Left forelimb (tissue), 1 donor: ENCODE measurements around the gene SLC2A1.
A peak's percentile ranks its signal among the peaks of the same experiment; 100 is the strongest.

Experiments
- DNase-seq: peaks from one replicate; pipeline ENCODE4 v3.0.0-alpha.2; 2018; ENCODE audit warnings: low spot score

SLC2A1 gene

DNA sequence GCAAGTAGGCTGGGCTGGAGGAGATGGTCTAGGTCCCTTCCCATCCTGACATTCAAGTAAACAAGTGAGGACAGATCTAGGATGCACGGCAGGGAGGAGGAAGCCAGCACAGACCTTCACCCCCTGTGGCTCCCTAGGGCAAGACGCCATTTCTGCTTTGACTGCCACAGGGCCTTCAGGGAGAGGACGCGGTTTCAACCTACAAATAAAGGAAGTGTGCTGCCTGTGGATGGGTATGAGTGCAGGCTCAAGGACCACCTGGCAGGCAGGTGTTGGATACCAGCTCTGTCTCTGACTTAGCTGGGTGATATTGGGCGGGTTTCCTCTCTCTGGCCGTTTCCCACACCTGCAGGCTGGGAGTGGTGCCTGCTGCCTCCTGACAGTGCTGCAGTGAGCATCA lies 16.2 kb downstream of the SLC2A1 start:
- DNase-seq: no peak

DNA sequence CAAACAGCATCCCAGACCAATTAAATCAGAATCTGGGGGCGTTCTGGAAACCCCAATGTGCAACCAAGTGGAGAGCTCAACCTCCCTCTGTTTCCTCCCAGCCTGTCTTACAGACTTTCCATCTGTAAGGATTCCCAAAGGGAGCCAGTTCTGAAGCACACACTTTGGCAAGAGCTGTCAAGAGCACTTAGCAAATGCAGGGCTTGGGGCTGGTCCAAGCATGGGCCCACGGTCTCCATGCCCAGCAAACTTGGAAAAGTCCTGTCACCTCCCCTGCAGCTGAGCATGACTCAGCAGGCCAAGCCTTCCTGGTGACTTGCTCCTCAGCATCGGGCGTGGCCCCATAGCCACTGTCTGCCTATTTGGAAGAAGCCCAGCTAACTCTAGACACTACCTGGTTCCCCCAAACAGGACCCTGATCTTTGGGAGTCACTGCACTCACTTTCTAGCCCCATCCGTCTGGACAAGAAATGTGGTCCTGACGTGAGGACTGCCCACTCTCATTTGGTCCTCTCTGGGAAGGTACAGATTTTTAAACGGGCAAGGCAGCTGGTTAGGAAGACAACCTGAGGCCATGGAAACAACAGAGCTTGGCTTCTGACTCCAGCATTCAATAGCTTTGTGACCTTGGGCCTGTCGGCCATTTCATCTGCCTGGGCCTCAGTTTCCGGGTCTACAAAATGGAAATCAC lies 16.9 kb downstream of the SLC2A1 start:
- no peak for DNase-seq

DNA sequence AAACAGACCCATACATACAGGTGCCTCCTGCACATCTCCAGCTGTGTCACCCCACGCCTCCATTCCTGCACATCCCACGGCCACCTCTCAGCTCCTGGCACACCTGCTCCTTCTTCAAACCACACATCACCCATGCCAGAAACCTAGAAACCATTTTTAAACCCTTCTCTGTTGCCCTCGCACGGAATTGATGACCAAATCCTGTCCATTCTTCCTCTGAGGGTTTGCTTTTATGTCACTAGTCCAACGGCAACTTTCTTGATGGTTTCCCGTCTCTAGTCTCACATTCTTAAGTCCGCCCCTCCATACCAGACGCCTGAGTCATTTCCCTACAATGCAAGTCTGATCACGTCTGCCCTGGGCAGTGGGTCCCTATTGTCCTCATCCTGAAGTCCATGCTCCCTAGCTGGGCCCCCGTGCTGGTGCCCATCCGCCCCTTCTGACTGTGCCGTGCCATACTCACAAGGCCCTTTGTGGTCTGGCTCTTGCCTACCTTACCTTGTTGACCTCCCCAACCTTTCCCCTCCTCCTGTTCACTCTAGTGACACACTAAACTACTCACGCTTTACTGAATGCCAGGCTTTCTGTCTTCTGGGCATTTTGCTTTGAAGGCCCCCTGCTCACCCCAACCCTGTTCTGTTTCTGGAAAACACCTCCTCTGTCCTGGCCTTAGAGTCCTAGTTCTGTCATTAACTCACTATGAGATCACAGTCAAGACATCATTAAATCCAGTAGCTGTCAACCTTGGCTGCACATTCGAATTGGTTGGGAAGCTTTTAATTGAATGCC lies 17.6 kb downstream of the SLC2A1 start:
- DNase-seq: no peak

DNA sequence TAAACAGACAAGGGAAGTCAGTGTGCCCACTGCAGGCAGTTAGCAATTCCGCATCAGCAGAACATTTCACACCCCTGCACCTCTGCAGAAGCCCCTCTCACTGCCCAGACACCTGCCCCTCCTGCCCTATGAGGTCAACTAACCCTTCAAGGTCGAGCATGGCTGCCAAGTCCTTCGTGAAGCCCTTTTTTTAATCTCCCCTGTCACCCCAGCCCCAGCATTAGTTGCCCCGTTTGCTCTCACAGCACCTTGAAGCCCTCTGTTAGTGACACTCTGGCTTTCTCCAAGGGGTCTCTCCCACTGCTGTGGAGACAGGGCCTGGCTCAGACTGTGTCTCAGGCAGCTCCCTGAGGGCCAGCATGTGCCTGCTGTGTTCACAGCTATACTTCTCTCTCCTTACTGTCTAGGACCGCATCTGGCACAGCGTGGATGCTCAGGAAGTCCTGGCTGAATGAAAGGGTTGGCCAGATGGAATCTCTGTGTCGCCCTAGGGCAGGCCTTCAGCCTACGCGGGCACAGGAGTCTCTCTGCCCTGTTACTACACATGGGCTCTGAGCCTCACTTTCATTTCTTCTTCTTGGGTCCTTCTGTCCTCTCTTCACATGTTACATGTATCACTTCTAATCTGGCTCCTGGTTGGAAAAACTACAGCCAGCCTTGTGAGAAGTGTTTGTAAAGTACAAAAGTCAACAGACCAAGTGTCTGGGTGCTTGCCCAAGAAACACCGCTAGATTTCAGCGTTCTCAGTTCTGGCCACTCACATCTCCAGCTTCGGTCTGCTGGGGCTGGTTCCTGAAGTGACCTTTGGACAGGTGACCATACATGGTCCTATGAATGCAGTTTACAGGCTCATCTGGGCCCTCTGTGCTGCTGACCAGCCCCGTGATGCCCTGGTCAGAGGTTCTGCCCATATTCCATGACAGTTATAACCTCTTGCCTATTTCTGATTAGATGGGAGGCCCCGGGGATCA lies 19.7 kb downstream of the SLC2A1 start:
- no peak for DNase-seq

DNA sequence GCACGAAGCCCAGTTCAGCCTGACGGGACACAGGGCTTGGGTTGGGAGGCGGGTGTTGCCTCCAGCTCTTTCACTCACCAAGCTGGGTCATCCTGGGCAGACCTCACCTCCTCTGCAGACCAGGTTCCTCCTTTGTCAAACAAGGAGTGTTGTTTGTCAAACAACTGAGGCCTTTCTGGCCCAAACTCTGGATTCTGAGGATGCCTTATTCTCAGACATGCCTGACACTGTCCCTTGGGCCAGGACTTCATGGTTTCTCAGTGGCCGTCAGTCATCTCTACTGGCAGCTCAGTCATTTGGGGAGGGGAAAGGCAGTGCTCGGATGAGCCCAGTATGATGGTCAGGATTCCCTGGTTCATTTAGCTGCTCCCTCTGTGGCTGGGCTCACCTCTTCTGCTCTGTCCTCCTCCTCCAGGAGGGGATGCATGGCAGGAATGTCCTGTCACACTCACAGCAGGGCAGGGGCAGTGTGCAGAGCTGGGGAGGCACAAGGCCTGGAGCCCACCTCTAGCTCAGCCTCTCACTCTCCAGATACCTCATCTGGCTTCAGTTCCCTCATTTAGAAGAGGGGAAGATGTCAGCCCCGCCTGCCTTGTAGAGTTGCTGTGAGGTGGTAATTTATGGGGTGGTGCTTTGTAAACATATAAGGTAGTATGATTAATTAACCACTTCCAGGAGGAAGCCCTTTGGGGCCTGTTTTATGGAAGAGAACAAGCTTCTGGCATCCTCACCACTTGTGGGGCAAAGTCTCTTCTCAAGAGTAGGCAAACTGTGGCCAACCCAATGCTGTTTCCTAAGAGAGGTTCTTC lies 20.6 kb downstream of the SLC2A1 start:
- DNase-seq: no peak

DNA sequence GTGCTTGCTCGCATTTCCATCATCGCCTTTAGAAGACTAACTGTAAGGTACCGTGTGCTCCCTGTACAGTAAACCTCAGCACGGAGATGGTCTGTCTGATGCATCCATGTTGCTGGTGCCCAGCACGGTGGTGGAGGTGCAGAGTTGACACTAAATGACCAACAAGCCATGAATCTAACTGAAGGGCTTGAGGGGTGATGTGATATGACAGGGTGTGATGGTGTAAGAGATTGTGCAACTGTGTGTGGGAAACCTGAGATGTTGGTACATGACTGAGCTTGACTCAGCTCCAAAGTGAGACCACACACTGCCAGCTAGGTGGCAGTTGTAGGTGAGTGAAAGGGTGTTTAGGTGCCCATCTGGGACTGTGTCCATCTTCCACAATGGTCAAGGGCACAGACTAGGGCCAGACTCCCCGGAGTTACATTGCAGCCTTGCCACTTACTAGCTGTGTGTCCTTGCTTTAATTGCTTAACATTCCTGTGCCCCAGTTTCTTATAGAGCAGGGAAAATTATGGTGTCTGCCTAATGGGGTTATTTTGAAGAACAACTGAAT lies 21.4 kb downstream of the SLC2A1 start:
- no peak for DNase-seq

DNA sequence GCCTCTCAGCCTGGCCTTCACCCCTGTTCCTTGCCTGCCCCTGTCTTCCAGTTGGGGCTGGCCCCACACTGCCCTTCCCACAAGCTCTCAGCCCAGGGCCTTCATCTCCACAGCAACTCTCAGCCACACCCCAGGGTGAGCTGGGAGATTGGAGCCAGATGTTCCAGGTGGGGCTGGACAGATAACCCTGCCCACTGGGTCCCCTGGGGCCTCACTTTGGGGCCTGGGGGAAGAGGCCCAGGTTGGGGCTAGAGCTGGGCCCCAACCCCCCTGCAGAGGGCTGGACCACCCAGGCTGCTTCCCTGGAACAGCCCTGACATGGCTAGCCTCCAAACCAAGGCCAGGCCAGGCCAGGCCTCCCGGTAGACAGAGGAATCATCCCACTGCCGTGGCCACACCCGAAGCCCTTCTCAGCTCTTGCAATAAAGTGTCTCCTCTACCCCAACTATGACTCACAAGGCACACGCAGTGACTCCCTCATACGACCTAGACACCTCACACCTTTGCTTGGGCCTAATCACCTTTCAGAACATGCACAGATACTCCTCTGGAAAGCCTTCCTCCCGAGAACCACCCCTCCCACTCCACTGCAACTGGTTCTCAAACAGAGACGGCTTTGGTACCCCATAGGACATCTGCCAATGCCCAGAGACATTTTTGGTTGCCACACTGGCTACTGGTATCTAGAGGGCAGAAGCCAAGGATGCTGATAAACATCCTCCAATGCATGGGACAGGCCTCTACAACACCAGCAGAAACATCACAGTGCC lies 22.2 kb downstream of the SLC2A1 start:
- peak; percentile 74 for DNase-seq

DNA sequence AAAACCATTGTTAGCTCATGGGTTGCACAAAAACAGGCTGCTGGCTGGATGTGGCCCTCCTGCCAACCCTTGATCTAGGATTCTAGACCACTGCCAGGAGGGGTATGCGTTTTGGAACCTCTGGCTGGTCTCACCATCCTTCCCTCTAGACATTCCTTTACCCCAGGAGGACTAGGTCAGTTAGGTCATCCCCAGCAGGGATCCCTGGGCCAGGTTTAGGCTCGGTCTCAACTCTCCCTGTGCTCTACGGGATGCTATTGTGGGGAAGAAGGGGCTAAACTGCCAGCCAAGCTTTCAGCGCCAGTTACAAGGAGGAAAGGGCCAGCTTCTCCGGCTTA lies 22.7 kb downstream of the SLC2A1 start:
- no peak for DNase-seq

DNA sequence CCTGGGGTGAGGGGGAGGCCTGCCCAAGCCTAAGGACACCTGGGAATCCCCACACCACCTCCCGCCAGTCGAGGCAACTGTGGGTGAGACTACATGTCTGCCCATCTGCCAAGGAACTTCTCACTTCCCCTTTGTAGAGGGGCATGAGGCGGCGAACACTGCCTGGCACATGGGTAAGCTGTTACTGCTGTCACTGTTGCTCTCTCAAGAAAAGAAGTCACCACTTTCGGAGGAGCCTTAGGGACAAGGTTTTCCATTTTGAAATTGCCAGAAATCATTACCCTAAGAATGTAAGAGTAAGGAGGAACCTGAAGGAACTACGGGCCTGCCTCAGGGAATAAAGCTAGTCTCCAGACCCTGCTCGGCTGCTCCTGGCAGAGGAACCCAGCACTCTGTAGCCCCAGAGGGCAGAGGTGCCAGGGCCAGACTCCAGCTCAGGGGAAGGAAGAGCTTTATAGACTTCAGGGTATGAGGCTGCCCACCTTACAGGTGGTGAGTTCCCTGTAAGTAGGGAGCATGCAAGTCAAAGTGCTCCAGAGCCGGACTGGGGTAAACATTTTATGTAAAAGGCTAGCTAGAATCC lies 23.3 kb downstream of the SLC2A1 start:
- peak; percentile 59 for DNase-seq

DNA sequence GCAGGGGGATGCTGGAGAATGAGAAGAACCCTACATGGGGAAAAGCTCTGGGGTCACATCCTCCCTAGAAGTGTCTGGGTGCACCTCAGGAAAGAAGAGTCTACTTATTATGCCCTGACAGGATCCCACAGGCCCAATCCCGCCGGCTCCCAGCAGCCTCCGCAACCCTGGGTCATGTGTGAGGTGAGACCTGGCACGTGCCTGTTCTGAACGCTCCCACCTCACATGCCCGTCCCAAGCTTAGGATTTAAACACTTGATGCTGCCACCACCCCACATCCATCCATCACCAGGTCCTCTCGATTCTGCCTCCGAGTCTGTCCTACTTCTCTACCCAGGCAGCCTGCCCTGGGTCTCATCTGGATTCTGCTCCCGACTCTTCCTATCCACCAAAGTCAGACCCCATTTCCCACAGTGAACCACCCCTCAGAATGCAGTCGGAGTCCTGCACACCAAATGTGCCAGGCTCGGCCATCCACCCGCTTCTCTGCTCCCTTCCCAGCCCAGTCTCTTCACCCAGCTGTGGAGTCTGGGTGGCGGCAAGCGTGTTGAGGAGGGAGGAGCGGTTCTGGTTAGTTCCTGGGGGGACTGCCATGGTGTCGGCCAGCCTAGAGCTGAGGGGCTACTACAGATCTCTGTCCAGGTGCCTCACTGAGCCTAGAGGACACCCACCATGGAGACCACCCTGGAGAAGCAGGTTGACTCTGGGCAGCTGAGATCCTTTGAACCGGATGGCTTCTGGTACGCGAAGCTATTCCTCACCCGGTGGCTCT lies 23.9 kb downstream of the SLC2A1 start:
- DNase-seq: peak; percentile 42

DNA sequence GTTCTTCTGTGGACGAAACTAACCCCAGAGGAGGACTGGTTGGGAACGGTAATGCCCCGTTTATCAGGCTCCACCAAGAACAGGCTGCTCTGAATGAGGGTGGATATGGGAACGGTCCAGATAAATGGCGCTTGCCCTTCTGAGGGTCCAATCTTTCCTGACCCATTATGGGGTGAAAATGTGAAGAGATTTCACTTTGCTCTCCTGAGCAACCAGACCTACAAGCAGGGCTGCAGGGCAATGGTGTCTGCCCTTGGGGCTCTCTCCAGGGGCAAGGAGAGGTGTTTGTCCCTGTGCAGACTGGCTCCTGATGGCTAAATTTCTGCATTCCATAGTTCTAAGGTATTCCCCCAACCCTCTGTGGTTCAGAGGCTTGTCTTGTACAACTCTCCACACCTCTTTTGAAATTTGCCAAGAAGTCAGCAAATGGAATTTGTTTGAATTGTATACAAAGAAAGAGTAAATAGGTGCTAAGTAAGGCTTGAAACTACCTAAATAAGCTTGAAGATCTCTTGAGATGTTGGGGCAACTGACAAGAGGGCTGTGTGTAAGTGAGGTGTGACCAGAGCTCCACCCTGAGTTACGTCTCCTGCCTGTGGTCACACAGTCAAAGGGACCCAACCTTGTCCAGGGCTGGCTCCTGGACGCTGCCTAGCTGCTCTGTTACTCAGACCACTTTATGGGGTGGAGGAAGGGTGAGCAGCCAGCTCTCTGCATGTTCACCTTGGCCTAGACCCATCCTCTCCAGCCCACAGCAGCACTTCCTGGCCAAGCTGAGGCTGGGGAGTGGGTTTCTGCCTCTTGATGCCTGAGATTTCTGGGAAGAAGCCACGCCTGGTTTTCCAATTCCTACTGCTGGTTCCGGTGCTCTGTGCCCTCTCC lies 24.8 kb downstream of the SLC2A1 start:
- DNase-seq: peak; percentile 60

DNA sequence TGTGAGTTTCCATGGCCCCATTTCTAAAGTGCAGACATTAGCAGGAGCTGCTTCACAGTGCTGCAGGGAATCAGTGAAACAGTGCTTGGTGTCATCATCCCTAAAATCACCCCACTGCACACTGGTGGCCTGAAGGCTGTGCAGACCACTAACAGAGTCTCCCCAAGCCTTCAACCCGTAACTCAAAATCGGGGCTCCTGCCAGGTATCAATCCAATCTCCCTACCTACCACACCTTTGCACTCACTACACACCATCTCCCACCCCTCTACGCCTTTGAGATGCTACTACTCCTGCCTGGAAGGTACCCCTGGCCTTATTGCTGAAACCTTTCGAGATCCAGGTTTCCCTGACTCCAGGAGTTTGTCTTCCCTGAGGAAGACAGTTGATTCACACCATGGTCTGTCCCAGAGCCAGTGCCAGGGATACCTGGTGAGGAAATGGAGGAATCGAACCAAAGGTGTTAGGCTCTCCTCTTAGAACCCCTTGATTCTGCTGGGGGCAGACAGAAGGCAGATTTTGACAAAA lies 25.5 kb downstream of the SLC2A1 start:
- peak; percentile 6 for DNase-seq

DNA sequence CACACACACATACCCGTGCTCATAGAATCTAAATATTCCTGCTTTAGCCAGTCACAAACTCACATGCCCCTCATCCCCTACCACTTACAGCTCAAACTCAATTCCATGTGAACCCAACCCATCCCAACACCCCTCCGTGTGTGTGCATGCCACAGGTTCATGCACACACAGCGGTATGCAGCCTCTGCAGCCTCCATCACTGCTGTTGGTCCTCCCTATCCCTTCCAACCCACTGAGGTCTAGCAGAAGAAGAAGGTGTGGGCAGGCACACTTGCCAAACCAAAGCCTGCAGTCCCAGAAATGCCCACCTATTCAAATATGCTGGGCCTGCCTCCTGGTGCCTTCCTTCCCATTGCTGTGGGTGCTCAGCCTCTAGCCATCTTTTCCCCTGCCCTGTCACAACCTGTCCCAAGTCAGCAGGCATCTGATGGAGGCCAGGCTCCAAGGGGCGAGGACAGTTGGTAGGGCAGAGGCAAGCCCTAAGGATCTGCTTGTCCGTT lies 26.2 kb downstream of the SLC2A1 start:
- peak; percentile 46 for DNase-seq

DNA sequence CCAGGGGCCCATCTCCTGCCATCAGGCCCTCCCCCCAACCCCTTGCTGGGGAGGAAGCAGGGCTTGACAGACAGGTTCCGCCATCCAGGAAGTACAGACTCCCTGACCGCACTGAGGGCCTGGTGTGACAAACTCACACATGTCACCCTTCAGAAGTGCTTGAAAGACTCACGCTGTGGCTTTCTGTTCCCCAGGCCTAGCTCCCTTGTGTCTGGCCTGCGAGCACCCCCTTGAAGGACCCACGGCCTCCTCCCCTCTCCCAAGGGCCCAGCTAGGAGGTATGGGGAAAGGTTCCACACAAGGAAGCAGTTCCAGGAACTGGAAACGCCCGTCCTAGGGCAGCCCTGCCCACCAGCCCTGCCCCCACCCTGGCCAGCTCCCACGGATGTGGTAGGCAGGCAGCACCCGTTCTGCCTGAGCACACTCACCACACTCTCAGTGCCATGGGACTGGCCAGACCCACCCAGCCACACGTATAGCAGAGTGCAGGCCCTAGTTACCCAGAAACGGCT lies 26.7 kb downstream of the SLC2A1 start:
- peak; percentile 65 for DNase-seq

DNA sequence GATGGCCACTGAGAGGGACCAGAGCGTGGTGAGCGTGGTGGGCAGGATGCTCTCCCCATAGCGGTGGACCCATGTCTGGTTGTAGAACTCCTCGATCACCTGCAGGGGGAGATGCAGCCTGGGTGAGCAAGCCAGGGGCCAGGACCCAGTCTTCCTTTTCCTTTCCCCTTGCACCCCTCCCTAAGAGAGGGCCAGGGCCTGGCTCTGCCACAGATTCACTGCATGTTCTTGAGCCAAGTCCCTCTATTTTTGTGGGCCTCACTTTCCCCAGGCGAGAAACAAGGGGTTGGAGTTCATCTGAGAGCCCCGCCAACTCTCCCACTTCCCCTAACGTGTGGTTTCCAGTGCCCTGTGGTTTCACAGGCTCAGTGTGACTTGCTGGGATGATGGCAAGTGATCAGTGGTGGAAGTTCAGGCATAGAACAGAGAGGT lies 27.5 kb downstream of the SLC2A1 start:
- peak; percentile 66 for DNase-seq

DNA sequence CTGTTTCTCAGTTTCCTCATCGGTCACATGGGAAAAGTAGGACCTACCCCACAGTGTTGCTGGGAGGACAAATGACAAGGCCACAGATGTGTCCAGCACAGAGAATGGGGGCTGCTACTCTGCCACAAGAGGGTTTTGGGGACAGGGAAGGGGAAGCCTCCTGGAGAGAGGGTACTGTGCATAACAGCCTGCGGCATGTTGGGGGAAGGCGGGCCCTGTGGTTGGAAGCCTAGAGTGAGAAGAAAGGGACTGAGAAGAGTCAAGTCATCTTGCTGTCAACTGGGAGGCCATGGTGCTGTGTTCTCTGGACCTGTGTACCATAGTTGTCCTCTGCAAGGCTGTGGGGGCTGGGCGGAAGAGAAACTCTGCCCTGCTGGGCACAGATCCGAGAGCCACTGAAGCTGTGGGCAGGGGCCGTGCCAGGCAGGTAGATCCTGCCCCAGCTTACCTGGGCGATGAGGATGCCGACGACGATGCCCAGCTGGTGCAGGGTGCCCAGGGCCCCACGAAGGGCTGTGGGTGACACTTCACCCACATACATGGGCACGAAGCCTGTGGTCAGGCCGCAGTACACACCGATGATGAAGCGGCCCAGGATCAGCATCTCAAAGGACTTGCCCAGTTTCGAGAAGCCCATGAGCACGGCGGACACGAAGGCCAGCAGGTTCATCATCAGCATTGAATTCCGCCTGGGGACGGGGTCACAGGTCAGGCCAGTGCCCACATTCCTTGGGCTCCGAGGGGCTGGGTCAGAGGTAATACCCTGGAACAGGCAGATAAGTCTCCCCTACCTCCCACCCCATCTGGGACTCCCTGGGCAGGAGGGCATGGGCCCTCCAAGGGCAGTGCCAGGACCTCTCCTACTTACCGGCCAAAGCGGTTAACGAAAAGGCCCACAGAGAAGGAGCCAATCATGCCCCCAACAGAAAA lies 28.2 kb downstream of the SLC2A1 start:
- peak; percentile 11 for DNase-seq
